Activated naive CD4-positive, alpha-beta T cell treated with anti-CD3 and anti-CD28 coated beads, Interleukin-2, amount 50 U/mL, for 72 hours (primary cell): ENCODE results near the gene CYP2F1. TPM values are rescaled to one million over a fixed set of nuclear protein-coding genes. Genes with fewer than 3 reads are reported as not detected.
"Not testable (repeated sequence)": the region's sequence is repeated elsewhere in the genome, so short reads cannot be mapped to it uniquely, and the experiment has no call there.

Experiments
- ATAC-seq, 2 donors: fragments of 150-1000 bp; cut with Tn5 transposase; 2 replicates each; pipeline ENCODE4 v1.10.0; 2021; ENCODE audit warnings: mild to moderate bottlenecking in 2 of 2, moderate library complexity in 2 of 2
- DNase-seq, 2 donors: peaks; one replicate each; pipeline ENCODE4 v3.0.0; 2021 to 2022; ENCODE audit warnings: low spot score in 2 of 2
- H3K27ac Mint-ChIP-seq, 2 donors: one replicate each; pipeline ENCODE4 v1.8.0; 2022; ENCODE audit warnings: mild to moderate bottlenecking in 2 of 2, mixed read lengths in 2 of 2
- H3K36me3 Mint-ChIP-seq, 2 donors: one replicate each; pipeline ENCODE4 v1.8.0; 2022; ENCODE audit warnings: mixed read lengths in 2 of 2
- H3K9me3 Mint-ChIP-seq, 2 donors: one replicate each; pipeline ENCODE4 v1.8.0; 2022; ENCODE audit warnings: mixed read lengths in 2 of 2
- total RNA-seq, 2 donors: library from RNA; stranded (reverse); gene quantifications; one replicate each; pipeline ENCODE4 v1.2.3, GENCODE V29; 2022

Gene CYP2F1
- not detected for total RNA-seq

- H3K27ac Mint-ChIP-seq: no peak within 1 kb of the TSS
- peaks cover 0 to 7% of the 10 kb centered on the region in 2 donors for H3K36me3 Mint-ChIP-seq
- ATAC-seq (no peak), DNase-seq (no peak)
- H3K9me3 Mint-ChIP-seq: peaks cover 0 to 6% of the 10 kb centered on the region in 2 donors
These were observed at the start of gene CYP2F1 for GRCh38 chr19:41114132-41114531. CYP2F1 (plus strand) TSS chr19:41114432; CDS start chr19:41116189, 1,757 bp downstream.

GRCh38 chr19:41064974-41065569 lies 49.2 kb upstream of the CYP2F1 start:
- no peaks in the 10 kb centered on the region for H3K36me3 Mint-ChIP-seq
- H3K9me3 Mint-ChIP-seq: no peaks in the 10 kb centered on the region
- ATAC-seq: peak in 1 of 2 donors; percentile 49
- no peak for DNase-seq
- no peak overlapping the region for H3K27ac Mint-ChIP-seq

GRCh38 chr19:41076286-41076685 lies 37.9 kb upstream of the CYP2F1 start:
- DNase-seq (no peak), ATAC-seq (no peak)
- Mint-ChIP-seq H3K9me3 (peaks cover 11 to 21% of the 10 kb centered on the region in 2 donors), H3K36me3 (peaks cover 0 to 12% of the 10 kb centered on the region in 2 donors), H3K27ac (no peak overlapping the region)

- Mint-ChIP-seq H3K27ac (no peak overlapping the region), H3K36me3 (peaks cover 0 to 16% of the 10 kb centered on the region in 2 donors), H3K9me3 (peaks cover 12 to 21% of the 10 kb centered on the region in 2 donors)
- DNase-seq: no peak
- no peak for ATAC-seq
These were observed 30.7 kb upstream of the CYP2F1 start for GRCh38 chr19:41083516-41083915.

GRCh38 chr19:41085748-41086415 lies 28.4 kb upstream of the CYP2F1 start:
- Mint-ChIP-seq H3K36me3 (peaks cover 0 to 8% of the 10 kb centered on the region in 2 donors), H3K27ac (no peak overlapping the region), H3K9me3 (peaks cover 5% of the 10 kb centered on the region in 2 donors)
- DNase-seq (no peak), ATAC-seq (no peak)

- no peak for DNase-seq
- Mint-ChIP-seq H3K9me3 (no peaks in the 10 kb centered on the region), H3K36me3 (no peaks in the 10 kb centered on the region), H3K27ac (no peak within 1 kb of the TSS)
- no peak for ATAC-seq
These were observed 26.1 kb upstream of the CYP2F1 start, which contains the start of gene CYP2A13 for GRCh38 chr19:41088151-41088550. CYP2A13 (plus strand) TSS chr19:41088451; CDS start chr19:41088472, 21 bp downstream.

- Mint-ChIP-seq H3K27ac (no peak overlapping the region), H3K9me3 (no peaks in the 10 kb centered on the region), H3K36me3 (no peaks in the 10 kb centered on the region)
- DNase-seq (no peak), ATAC-seq (no peak)
These were observed 24.3 kb upstream of the CYP2F1 start for GRCh38 chr19:41089959-41090358.

GRCh38 chr19:41095703-41096102 lies 18.5 kb upstream of the CYP2F1 start:
- Mint-ChIP-seq H3K9me3 (peaks cover 6 to 10% of the 10 kb centered on the region in 2 donors), H3K27ac (no peak overlapping the region), H3K36me3 (peaks cover 0 to 8% of the 10 kb centered on the region in 2 donors)
- ATAC-seq (peak; percentile 59 to 73), DNase-seq (no peak)

- no peak overlapping the region for H3K27ac Mint-ChIP-seq
- ATAC-seq: no peak
- DNase-seq: no peak
- peaks cover 1 to 12% of the 10 kb centered on the region in 2 donors for H3K36me3 Mint-ChIP-seq
- H3K9me3 Mint-ChIP-seq: peaks cover 8 to 13% of the 10 kb centered on the region in 2 donors
These were observed 17.9 kb upstream of the CYP2F1 start for GRCh38 chr19:41096353-41096752.

GRCh38 chr19:41097302-41097701 lies 16.9 kb upstream of the CYP2F1 start:
- Mint-ChIP-seq H3K27ac (no peak overlapping the region), H3K9me3 (peaks cover 13 to 21% of the 10 kb centered on the region in 2 donors), H3K36me3 (peaks cover 11 to 20% of the 10 kb centered on the region in 2 donors)
- ATAC-seq: no peak
- no peak for DNase-seq

GRCh38 chr19:41098762-41099161 lies 15.5 kb upstream of the CYP2F1 start:
- Mint-ChIP-seq H3K9me3 (peaks cover 14 to 23% of the 10 kb centered on the region in 2 donors), H3K27ac (no peak overlapping the region), H3K36me3 (peaks cover 13 to 23% of the 10 kb centered on the region in 2 donors)
- ATAC-seq (no peak), DNase-seq (no peak)

- peaks cover 14 to 23% of the 10 kb centered on the region in 2 donors for H3K9me3 Mint-ChIP-seq
- not testable (repeated sequence) for ATAC-seq
These were observed 12.0 kb upstream of the CYP2F1 start for GRCh38 chr19:41102210-41102609.

GRCh38 chr19:41106177-41106576 lies 8.1 kb upstream of the CYP2F1 start:
- no peak for ATAC-seq
- no peak overlapping the region for H3K27ac Mint-ChIP-seq

More at GRCh38 chr19:41102210-41102609, 12.0 kb upstream of the CYP2F1 start:
- not testable (repeated sequence) for DNase-seq, H3K27ac Mint-ChIP-seq
- H3K36me3 Mint-ChIP-seq: peaks cover 13 to 23% of the 10 kb centered on the region in 2 donors

GRCh38 chr19:41111296-41111695 lies 2.9 kb upstream of the CYP2F1 start:
- ATAC-seq: no peak
- no peak overlapping the region for H3K27ac Mint-ChIP-seq
- DNase-seq: no peak
- H3K9me3 Mint-ChIP-seq: peaks cover 0 to 6% of the 10 kb centered on the region in 2 donors
- H3K36me3 Mint-ChIP-seq: peaks cover 0 to 7% of the 10 kb centered on the region in 2 donors

More at GRCh38 chr19:41106177-41106576, 8.1 kb upstream of the CYP2F1 start:
- H3K9me3 Mint-ChIP-seq: peaks cover 9 to 12% of the 10 kb centered on the region in 2 donors
- no peak for DNase-seq
- H3K36me3 Mint-ChIP-seq: peaks cover 13% of the 10 kb centered on the region in 2 donors

GRCh38 chr19:41111750-41112295 lies 2.4 kb upstream of the CYP2F1 start:
- peaks cover 0 to 6% of the 10 kb centered on the region in 2 donors for H3K9me3 Mint-ChIP-seq
- H3K36me3 Mint-ChIP-seq: peaks cover 0 to 7% of the 10 kb centered on the region in 2 donors
- no peak overlapping the region for H3K27ac Mint-ChIP-seq
- ATAC-seq (no peak), DNase-seq (no peak)

- Mint-ChIP-seq H3K9me3 (peaks cover 0 to 6% of the 10 kb centered on the region in 2 donors), H3K27ac (no peak overlapping the region), H3K36me3 (peaks cover 0 to 7% of the 10 kb centered on the region in 2 donors)
- ATAC-seq: no peak
- no peak for DNase-seq
These were observed 1.4 kb upstream of the CYP2F1 start for GRCh38 chr19:41112728-41113290.

- H3K27ac Mint-ChIP-seq: no peak overlapping the region
- peaks cover 0 to 6% of the 10 kb centered on the region in 2 donors for H3K9me3 Mint-ChIP-seq
- no peak for DNase-seq
- no peak for ATAC-seq
- H3K36me3 Mint-ChIP-seq: peaks cover 0 to 7% of the 10 kb centered on the region in 2 donors
These were observed 2.0 kb downstream of the CYP2F1 start for GRCh38 chr19:41116261-41116660.
